Measurements from ENCODE around the gene IDI1. TPM values are rescaled to one million over a fixed set of nuclear protein-coding genes. Genes with fewer than 3 reads are reported as not detected.

The IDI1 gene
- total and polyA plus RNA-seq, 2 of the 4 experiments (the other 2 are of a cell fraction): 27.3 to 27.4 TPM

- H2BK120ac ChIP-seq (ENCODE audit: low read depth, low read length): no peak overlapping the region
- H3K23ac ChIP-seq (ENCODE audit: low read depth, low read length): no peak overlapping the region
- no peak overlapping the region for H3K4ac ChIP-seq (ENCODE audit: low read depth, low read length)
- no peak overlapping the region for H3K27ac ChIP-seq (ENCODE audit: insufficient read depth, low read length)
- no peak overlapping the region for H2AK9ac ChIP-seq (replicated peaks; ENCODE audit: low read depth, low read length, poor library complexity)
- no peak overlapping the region for H2AK5ac ChIP-seq (ENCODE audit: low read depth, low read length)
- no peak for ATAC-seq (ENCODE audit: low read depth)
- intact Hi-C loops (cut with micrococcal nuclease): no loop called here
- H4K5ac ChIP-seq (ENCODE audit: low read depth, low read length): no peak overlapping the region
- H4K20me1 ChIP-seq (ENCODE audit: insufficient read depth, low read length): peaks cover 22% of the 10 kb centered on the region
- H2BK15ac ChIP-seq (ENCODE audit: low read depth, low read length): no peak overlapping the region
- WGBS, 2 experiments (ENCODE audit: extremely low coverage in 2 of 2, insufficient read length in 1 of 2): 98% methylated on average over 5 of the region's 10 CpGs; no CpG with 5 or more reads in 1 of the 2 experiments
- in situ Hi-C loops (cut with MboI; ENCODE audit: low sequenced_read_pairs): no loop called here
- no peak overlapping the region for H2AFZ ChIP-seq (replicated peaks; ENCODE audit: low read length, poor library complexity)
- H3K27me3 ChIP-seq (ENCODE audit: control insufficient read depth, insufficient read depth, low read length): no peaks in the 10 kb centered on the region
- ChIA-PET CTCF (no interaction called here), POLR2A (ENCODE audit: unreplicated experiment) (no interaction called here)
- H3K9me3 ChIP-seq (ENCODE audit: control insufficient read depth, insufficient read depth, low read length): 0 out of 2 replicates have a peak, but pooled peaks cover 1% of the 10 kb centered on the region
- H3K18ac ChIP-seq (ENCODE audit: low read depth, low read length): no peak overlapping the region
- dilution Hi-C loops (cut with HindIII; ENCODE audit: low sequenced_read_pairs, unreplicated experiment): no loop called here
- BruUV-seq (replicated peaks): no TSS peak
- no peak overlapping the region for H3K4me2 ChIP-seq (ENCODE audit: low read depth, low read length)
- peaks cover 71% of the 10 kb centered on the region for H3K36me3 ChIP-seq (ENCODE audit: control insufficient read depth, insufficient read depth, low read length)
- peaks cover 8% of the 10 kb centered on the region; the same call in 1 of the 2 replicates for H3K9me1 ChIP-seq (ENCODE audit: insufficient read depth, low read length)
- no peak overlapping the region for H3K14ac ChIP-seq (replicated peaks; ENCODE audit: low read depth, low read length)
- TF ChIP-seq MXI1 (IDR thresholded peaks at IDR 0.05; ENCODE audit: borderline replicate concordance, low read depth, low read length): no peak
- TF ChIP-seq CTCF (conservative IDR thresholded peaks at IDR 0.05; ENCODE audit: low read depth, low read length): no peak
- no peak for TF ChIP-seq CHD1 (IDR thresholded peaks at IDR 0.05; ENCODE audit: low read depth, low read length)
- TF ChIP-seq ELK1 (IDR thresholded peaks at IDR 0.05; ENCODE audit: borderline replicate concordance, low read depth, low read length): no peak
- no peak for TF ChIP-seq POLR2A (IDR thresholded peaks at IDR 0.05; ENCODE audit: low read depth, low read length)
- no peak for TF ChIP-seq RFX5 (IDR thresholded peaks at IDR 0.05; ENCODE audit: low read depth, low read length)
- no peak for TF ChIP-seq MAFK (IDR thresholded peaks at IDR 0.05; ENCODE audit: low read depth, low read length)
- TF ChIP-seq SMC3 (IDR thresholded peaks at IDR 0.05; ENCODE audit: low read depth, low read length): no peak
- TF ChIP-seq CEBPB (IDR thresholded peaks at IDR 0.05; ENCODE audit: low read depth, low read length): no peak
- no peak for TF ChIP-seq RCOR1 (IDR thresholded peaks at IDR 0.05; ENCODE audit: insufficient replicate concordance, low read length)
- no peak for TF ChIP-seq NFE2L2 (IDR thresholded peaks at IDR 0.05; ENCODE audit: low read depth, low read length)
- TF ChIP-seq FOS (IDR thresholded peaks at IDR 0.05; ENCODE audit: low read depth, low read length): no peak
- no peak for TF ChIP-seq BHLHE40 (IDR thresholded peaks at IDR 0.05; ENCODE audit: low read depth, low read length)
- TF ChIP-seq RAD21 (IDR thresholded peaks at IDR 0.05; ENCODE audit: low read length): no peak
- no peak for TF ChIP-seq MAZ (IDR thresholded peaks at IDR 0.05; ENCODE audit: borderline replicate concordance, low read depth, low read length)
- no peak for TF ChIP-seq USF2 (IDR thresholded peaks at IDR 0.05; ENCODE audit: low read depth, low read length)
- H3K56ac ChIP-seq (ENCODE audit: extremely low read depth, insufficient read depth, low read length): no peak overlapping the region
- H3K4me3 ChIP-seq (ENCODE audit: insufficient read depth, low read depth, low read length): no peak overlapping the region
- no peak for DNase-seq
- peaks cover 29 to 47% of the 10 kb centered on the region in 2 experiments for H3K79me1 ChIP-seq (ENCODE audit: low read depth in 1 of 2, low read length in 2 of 2)
- no peak overlapping the region for H4K91ac ChIP-seq (ENCODE audit: insufficient read depth, low read depth, low read length)
- H4K8ac ChIP-seq (ENCODE audit: low read depth in 2 of 2, low read length in 2 of 2): no peak overlapping the region
- no peak overlapping the region for H2BK20ac ChIP-seq (ENCODE audit: low read depth, low read length)
- H3K9ac ChIP-seq (ENCODE audit: low read depth, low read length): no peak overlapping the region
- H3K4me1 ChIP-seq (ENCODE audit: control insufficient read depth, insufficient read depth, low read length): no peaks in the 10 kb centered on the region
- no peak overlapping the region for H2BK5ac ChIP-seq (ENCODE audit: low read depth, low read length, poor library complexity, severe bottlenecking)
Measured at GRCh38 chr10:1007583-1007982, 41.3 kb downstream of the IDI1 start.
